Measurements from ENCODE around the gene BNIP5.

GRCh38 chr6:36306375-36306774, 30.3 kb downstream of the BNIP5 start:
- no peak for TF ChIP-seq POLR2A (IDR thresholded peaks at IDR 0.05)
- no peak for TF ChIP-seq CTCF (IDR thresholded peaks at IDR 0.05)
- TF ChIP-seq EP300 (IDR thresholded peaks at IDR 0.05): no peak
- TF ChIP-seq POLR2AphosphoS5 (IDR thresholded peaks at IDR 0.05): no peak

Measured in stomach (tissue), 4 donors.